HG03064 (cell line): Measurements from ENCODE around the gene CLIC6.
"Not testable (repeated sequence)": the region's sequence is repeated elsewhere in the genome, so short reads cannot be mapped to it uniquely, and the experiment has no call there.

Experiments
- ATAC-seq: cut with Tn5 transposase; IDR thresholded peaks from one replicate; pipeline ENCODE4 v1.9.1; 2021; ENCODE audit warnings: low read depth; ENCODE audit not compliant: unreplicated experiment

CLIC6 gene

DNA sequence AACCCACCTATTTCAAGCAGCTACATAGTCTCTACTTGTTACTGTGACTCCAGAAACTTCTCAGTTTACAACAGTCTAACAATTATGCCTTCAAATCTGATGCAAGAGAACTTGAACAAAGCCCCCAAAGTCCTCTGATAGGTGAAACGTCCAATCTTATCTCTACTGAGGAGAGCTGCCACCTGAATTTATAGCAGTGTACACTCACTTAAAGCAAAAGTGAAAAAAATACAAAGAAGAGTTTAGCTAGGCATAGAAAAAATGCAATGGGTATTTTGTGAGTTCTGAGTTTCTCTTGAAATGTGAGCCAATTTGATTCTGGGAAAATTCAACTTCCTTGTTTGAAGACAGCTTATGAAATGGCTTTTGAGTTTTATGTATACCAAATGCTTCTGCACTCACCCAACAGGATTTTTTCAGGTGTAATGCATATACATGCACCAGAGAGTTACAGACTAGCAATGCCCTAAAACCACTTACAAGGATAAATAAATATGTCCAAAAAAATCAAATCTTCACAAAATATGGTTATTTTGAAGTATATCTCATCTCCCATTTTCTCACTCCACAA, 17.8 kb upstream of the CLIC6 start:
- ATAC-seq = no peak

DNA sequence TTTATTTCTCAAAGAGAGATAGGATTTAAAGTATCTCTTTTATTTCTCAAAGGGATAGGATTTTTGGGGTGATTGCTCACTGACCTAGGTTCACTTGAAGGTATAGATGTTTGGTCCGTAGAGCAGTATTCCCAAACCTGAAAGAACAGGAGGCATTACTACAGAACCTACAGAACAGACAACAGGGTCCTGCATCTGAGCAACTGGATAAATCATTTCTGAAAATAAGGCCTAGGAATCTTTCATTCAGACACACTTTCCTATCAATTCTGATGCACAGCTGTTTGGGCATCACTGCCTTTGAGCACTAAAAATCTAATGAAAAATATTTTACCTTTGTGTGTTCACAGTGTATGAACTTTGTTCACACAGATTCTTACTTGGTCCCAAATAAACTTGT, 17.2 kb upstream of the CLIC6 start:
- ATAC-seq = no peak

DNA sequence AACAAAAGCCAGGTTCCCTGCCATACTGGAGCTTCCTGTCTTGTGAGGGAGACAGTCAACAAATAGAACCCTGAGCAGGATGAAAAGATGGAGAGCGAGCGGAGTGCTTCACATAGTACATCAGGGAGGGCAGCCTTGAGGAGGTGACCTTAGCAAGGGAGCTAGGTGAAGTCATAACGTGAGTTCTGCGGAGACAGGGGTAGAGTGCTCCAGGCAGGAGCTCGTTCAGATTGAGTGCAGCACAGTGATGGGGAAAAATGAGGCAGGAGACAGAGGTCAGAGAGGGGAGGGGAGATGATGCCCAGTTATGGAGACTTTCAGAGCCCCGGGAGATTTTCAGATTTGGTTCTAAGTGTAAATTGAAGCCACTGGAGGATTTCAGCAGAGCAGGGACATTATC, 15.3 kb upstream of the CLIC6 start:
- ATAC-seq = no peak

- no peak for ATAC-seq
Observed at GRCh38 chr21:34661848-34662247, 6.9 kb upstream of the CLIC6 start.

GRCh38 chr21:34667761-34668160, 1.0 kb upstream of the CLIC6 start:
- no peak for ATAC-seq

- peak; percentile 53 for ATAC-seq
Observed at GRCh38 chr21:34669149-34669879, 520 bp downstream of the CLIC6 start.

DNA sequence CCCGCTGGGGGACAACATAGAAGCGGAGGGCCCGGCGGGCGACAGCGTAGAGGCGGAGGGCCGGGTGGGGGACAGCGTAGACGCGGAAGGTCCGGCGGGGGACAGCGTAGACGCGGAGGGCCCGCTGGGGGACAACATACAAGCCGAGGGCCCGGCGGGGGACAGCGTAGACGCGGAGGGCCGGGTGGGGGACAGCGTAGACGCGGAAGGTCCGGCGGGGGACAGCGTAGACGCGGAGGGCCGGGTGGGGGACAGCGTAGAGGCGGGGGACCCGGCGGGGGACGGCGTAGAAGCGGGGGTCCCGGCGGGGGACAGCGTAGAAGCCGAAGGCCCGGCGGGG, 1.1 kb downstream of the CLIC6 start:
- ATAC-seq = not testable (repeated sequence)

- no peak for ATAC-seq
Observed at GRCh38 chr21:34670220-34670961, 1.6 kb downstream of the CLIC6 start.

DNA sequence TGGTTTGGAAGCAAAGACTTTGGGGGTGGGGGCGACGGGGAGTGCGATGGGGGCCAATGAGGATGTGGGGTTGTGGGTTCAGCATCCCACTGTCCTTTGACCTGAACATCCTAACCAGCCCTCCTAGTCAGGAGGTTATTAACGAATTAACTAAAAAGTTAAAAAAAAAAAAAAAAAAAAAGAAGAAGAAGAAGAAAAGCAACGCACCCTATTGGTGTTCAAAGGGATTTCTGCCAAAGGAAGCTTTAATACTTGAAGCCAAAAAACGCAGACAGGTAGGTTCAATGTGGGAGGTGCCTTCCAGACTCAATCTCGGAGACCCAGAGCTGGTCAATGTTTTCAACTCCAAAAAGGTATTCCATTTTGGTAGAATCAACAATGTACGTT, 2.2 kb downstream of the CLIC6 start:
- ATAC-seq = no peak

- ATAC-seq = no peak
Observed at GRCh38 chr21:34671462-34671861, 2.7 kb downstream of the CLIC6 start.

DNA sequence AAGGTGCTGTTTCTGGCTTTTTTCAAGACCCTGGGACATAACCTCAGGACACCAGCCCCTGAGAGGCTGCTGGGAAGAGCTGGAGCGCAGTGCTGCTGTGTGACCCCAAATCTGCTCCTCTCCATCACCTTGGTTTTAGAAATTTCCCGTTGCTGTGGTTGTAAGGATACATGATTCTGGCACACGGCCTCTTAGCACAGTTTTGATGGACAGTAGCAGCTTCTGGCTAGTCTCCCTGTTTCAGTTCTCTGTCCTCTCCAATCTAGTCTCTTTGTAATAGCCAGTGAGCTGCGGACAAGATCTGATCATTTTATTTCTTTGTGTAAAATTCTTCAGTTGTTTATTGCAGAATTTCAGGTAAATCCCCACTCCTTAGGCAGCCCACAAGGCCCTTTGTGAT, 3.1 kb downstream of the CLIC6 start:
- no peak for ATAC-seq

- ATAC-seq = no peak
Observed at GRCh38 chr21:34673006-34673405, 4.2 kb downstream of the CLIC6 start.

- no peak for ATAC-seq
Observed at GRCh38 chr21:34674468-34674867, 5.7 kb downstream of the CLIC6 start.

DNA sequence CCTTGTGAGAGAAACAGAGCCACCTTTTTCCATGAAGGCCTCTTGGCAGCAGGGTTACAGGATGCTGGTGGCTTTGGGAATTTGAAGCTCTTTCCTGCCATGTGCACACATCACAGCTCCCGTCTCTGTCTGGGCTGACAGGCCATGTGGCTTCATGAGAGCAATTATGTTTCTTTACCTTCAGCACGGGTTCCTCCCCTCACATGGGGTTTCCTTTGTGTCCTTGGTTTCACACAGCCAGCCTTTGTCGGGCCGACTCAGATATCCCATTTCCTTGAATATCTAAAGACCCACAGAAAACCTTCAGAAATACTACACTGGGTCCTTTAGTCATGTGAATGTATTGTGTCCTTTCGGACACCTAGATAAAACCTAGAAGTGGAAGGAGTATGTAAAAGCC, 7.1 kb downstream of the CLIC6 start:
- no peak for ATAC-seq

GRCh38 chr21:34679051-34679450, 10.3 kb downstream of the CLIC6 start:
- ATAC-seq = no peak

GRCh38 chr21:34684174-34684876, 15.5 kb downstream of the CLIC6 start:
- ATAC-seq = no peak

DNA sequence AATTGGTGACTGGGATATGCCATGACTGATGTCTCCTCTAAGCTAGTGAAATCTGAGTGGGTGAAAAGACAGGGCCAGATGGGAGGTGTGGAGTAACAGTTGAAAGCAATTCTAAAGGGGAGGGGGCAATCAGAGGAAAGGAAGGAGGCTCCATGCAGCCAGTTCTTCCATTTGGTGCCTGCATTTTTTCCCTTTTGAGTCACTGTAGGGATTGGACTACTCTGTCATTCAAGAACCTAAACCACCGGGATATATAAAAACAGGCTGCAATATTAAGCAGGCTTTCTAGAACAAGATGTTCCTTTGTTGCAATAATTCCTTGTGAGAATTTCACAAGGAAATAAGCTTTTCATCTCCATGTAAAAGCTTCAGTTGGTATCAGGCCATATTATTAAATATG, 18.3 kb downstream of the CLIC6 start:
- ATAC-seq = no peak

- ATAC-seq = no peak
Observed at GRCh38 chr21:34687745-34688144, 19.0 kb downstream of the CLIC6 start.

DNA sequence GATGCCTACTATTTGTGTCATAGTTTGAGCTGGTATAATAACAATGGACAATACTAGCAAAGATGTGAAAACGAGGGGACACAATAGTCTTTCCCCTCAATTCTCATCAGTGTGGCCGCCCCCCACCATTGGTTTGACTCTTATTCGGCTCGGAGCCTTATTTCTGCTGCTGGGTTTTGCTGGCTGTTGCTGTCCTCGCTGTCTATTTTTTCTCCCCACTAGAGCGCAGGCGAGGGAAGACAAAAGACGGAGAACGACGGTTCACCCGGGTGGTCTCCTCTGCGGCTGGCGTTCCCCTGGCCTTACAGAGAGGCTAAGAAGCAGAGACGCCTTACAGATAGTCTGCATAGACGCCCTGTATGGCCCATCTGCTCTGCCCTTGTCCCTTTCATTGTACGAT, 19.4 kb downstream of the CLIC6 start:
- ATAC-seq = no peak

DNA sequence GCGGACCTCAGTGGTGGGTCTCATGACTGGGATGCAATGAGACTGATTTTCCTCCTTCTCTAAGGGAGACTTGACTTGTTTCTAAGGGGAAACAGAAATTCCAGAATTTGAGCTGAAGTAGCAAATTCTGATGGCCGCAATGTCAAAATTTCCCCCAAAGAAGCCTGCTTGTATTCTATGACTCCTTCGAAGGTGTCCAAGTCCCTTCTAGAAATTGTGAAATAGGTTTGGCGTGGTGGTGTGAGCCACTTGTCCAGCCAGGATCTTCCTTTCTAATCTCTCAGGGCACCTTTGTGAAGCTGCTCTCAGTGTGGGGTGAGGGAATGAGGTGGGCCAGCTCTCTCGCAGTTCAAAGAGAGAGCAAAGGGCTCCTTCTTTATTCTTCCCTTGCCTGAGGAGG, 19.9 kb downstream of the CLIC6 start:
- ATAC-seq = no peak

- ATAC-seq = no peak
Observed at GRCh38 chr21:34690041-34690792, 21.4 kb downstream of the CLIC6 start.
